ENCODE measurements around the gene HNRNPL. TPM values are rescaled to one million over a fixed set of nuclear protein-coding genes. Genes with fewer than 3 reads are reported as not detected.
A peak's percentile ranks its signal among the peaks of the same experiment; 100 is the strongest.
"Not testable (repeated sequence)": the region's sequence is repeated elsewhere in the genome, so short reads cannot be mapped to it uniquely, and the experiment has no call there.

HNRNPL gene
- total RNA-seq, 2 donors from 2014 or later, result 102 to 115 TPM

GRCh38 chr19:38891771-38892170 lies 42.0 kb upstream of the HNRNPL start:
- DNase-seq (ENCODE audit: low spot score), result no peak
- H3K27ac ChIP-seq, result peak overlapping the region in 1 of 2 donors; percentile 54
- H3K4me3 ChIP-seq, result no peak overlapping the region
- H3K27me3 ChIP-seq, result no peaks in the 10 kb centered on the region
- H3K36me3 ChIP-seq, result peaks cover 36% of the 10 kb centered on the region
- peaks cover 0 to 29% of the 10 kb centered on the region in 2 donors for H3K4me1 ChIP-seq
- TF ChIP-seq CTCF (IDR thresholded peaks at IDR 0.05), result no peak
- H3K9me3 ChIP-seq, result no peaks in the 10 kb centered on the region

GRCh38 chr19:38890686-38891085 lies 40.9 kb upstream of the HNRNPL start:
- Histone ChIP-seq H3K4me1 (peaks cover 0 to 32% of the 10 kb centered on the region in 2 donors), H3K36me3 (peaks cover 36% of the 10 kb centered on the region), H3K4me3 (no peak overlapping the region), H3K27ac (peak overlapping the region; percentile 54 to 69), H3K9me3 (no peaks in the 10 kb centered on the region), H3K27me3 (no peaks in the 10 kb centered on the region)
- no peak for TF ChIP-seq CTCF (IDR thresholded peaks at IDR 0.05)
- DNase-seq (ENCODE audit: low spot score), result no peak

- Histone ChIP-seq H3K36me3 (peaks cover 36% of the 10 kb centered on the region), H3K4me1 (peaks cover 0 to 28% of the 10 kb centered on the region in 2 donors), H3K27me3 (no peaks in the 10 kb centered on the region), H3K27ac (peak overlapping the region; percentile 54 to 69), H3K9me3 (no peaks in the 10 kb centered on the region), H3K4me3 (no peak overlapping the region)
- no peak for DNase-seq (ENCODE audit: low spot score)
- no peak for TF ChIP-seq CTCF (IDR thresholded peaks at IDR 0.05)
These were observed 40.0 kb upstream of the HNRNPL start for GRCh38 chr19:38889803-38890202.

GRCh38 chr19:38888876-38889275 lies 39.1 kb upstream of the HNRNPL start:
- Histone ChIP-seq H3K27ac (no peak overlapping the region), H3K9me3 (no peaks in the 10 kb centered on the region), H3K4me1 (peaks cover 0 to 19% of the 10 kb centered on the region in 2 donors), H3K36me3 (peaks cover 36% of the 10 kb centered on the region), H3K27me3 (no peaks in the 10 kb centered on the region), H3K4me3 (no peak overlapping the region)
- no peak for DNase-seq (ENCODE audit: low spot score)
- TF ChIP-seq CTCF (IDR thresholded peaks at IDR 0.05), result no peak

- H3K4me1 ChIP-seq; H3K9me3 ChIP-seq; H3K27me3 ChIP-seq; H3K4me3 ChIP-seq; DNase-seq (ENCODE audit: low spot score): not testable (repeated sequence)
- peak overlapping the region; percentile 31 to 84 for H3K27ac ChIP-seq
- H3K36me3 ChIP-seq, result peaks cover 50% of the 10 kb centered on the region
These were observed 34.9 kb upstream of the HNRNPL start for GRCh38 chr19:38884691-38885090.

GRCh38 chr19:38883286-38883685 lies 33.5 kb upstream of the HNRNPL start:
- TF ChIP-seq CTCF (IDR thresholded peaks at IDR 0.05), result no peak
- peaks cover 36% of the 10 kb centered on the region for H3K36me3 ChIP-seq

More at GRCh38 chr19:38883286-38883685, 33.5 kb upstream of the HNRNPL start:
- DNase-seq (ENCODE audit: low spot score), result no peak
- Histone ChIP-seq H3K27ac (no peak overlapping the region), H3K4me3 (no peak overlapping the region), H3K27me3 (no peaks in the 10 kb centered on the region), H3K4me1 (peaks cover 0 to 13% of the 10 kb centered on the region in 2 donors), H3K9me3 (no peaks in the 10 kb centered on the region)

Measured in right atrium auricular region (tissue), 2 donors.